GM12878 (cell line): ENCODE measurements around the gene RINL. TPM values are rescaled to one million over a fixed set of nuclear protein-coding genes. Genes with fewer than 3 reads are reported as not detected.

Experiments used
- ASH2L ChIP-seq: fragments of 300-600, 200-600 bp; sonication (generic); IDR thresholded peaks from 2 replicates; pipeline ENCODE4 v1.6.1; 2017; ENCODE audit warnings: low read depth, mild to moderate bottlenecking, borderline replicate concordance
- ATF2 ChIP-seq: IDR thresholded peaks from 2 replicates; pipeline ENCODE4 v1.6.1; 2012; ENCODE audit warnings: low read length, inconsistent platforms
- EGR1 ChIP-seq, 2 experiments: IDR thresholded peaks; 1 replicate in 1 of 2; 2 replicates in 1 of 2; pipeline ENCODE4 v1.6.1; 2011 to 2012; ENCODE audit warnings: low read depth in 2 of 2, low read length in 2 of 2, borderline replicate concordance in 1 of 2, mild to moderate bottlenecking in 1 of 2, moderate library complexity in 1 of 2
- EZH2 ChIP-seq: IDR thresholded peaks from 2 replicates; pipeline ENCODE4 v1.6.1; 2012; ENCODE audit warnings: low read depth, mild to moderate bottlenecking, control low read depth, inconsistent platforms, low read length, borderline replicate concordance; ENCODE audit not compliant: control insufficient read depth
- HCFC1 ChIP-seq: fragments of 150-350 bp; IDR thresholded peaks from 2 replicates; pipeline ENCODE4 v1.6.1; 2014; ENCODE audit warnings: low read length
- HSF1 ChIP-seq: fragments of 150-350 bp; IDR thresholded peaks from 2 replicates; pipeline ENCODE4 v1.6.1; 2014; ENCODE audit warnings: mild to moderate bottlenecking, low read depth, low read length
- IRF3 ChIP-seq: fragments of 450-650 bp; IDR thresholded peaks from 2 replicates; pipeline ENCODE4 v1.6.1; 2014; ENCODE audit warnings: mild to moderate bottlenecking
- MLLT1 ChIP-seq: fragments of 450-650 bp; IDR thresholded peaks from 2 replicates; pipeline ENCODE4 v1.6.1; 2016; ENCODE audit warnings: mild to moderate bottlenecking
- NFYA ChIP-seq: IDR thresholded peaks from 2 replicates; pipeline ENCODE4 v1.6.1; 2011; ENCODE audit warnings: low read depth, mild to moderate bottlenecking, low read length, improper control_type of control experiment, borderline replicate concordance
- NFYB ChIP-seq: IDR thresholded peaks from 2 replicates; pipeline ENCODE4 v1.6.1; 2011; ENCODE audit warnings: low read depth, mild to moderate bottlenecking, low read length, improper control_type of control experiment, moderate library complexity; ENCODE audit not compliant: insufficient read depth
- NR2C1 ChIP-seq: fragments of 450-650 bp; IDR thresholded peaks from 2 replicates; pipeline ENCODE4 v1.6.1; 2017; ENCODE audit warnings: antibody characterized with exemption, mild to moderate bottlenecking, moderate library complexity
- NRF1 ChIP-seq: conservative IDR thresholded peaks from 2 replicates; pipeline ENCODE4 v1.6.1; 2011; ENCODE audit warnings: mild to moderate bottlenecking, low read depth, low read length, improper control_type of control experiment
- PBX3 ChIP-seq: IDR thresholded peaks from 2 replicates; pipeline ENCODE4 v1.6.1; 2011; ENCODE audit warnings: mild to moderate bottlenecking, low read depth, low read length, moderate library complexity; ENCODE audit not compliant: insufficient replicate concordance
- RFX5 ChIP-seq: IDR thresholded peaks from 2 replicates; pipeline ENCODE4 v1.6.1; 2011; ENCODE audit warnings: low read depth, low read length, improper control_type of control experiment
- SUPT20H ChIP-seq: IDR thresholded peaks from 2 replicates; pipeline ENCODE4 v1.6.1; 2011; ENCODE audit warnings: low read depth, mild to moderate bottlenecking, low read length, moderate library complexity, borderline replicate concordance; ENCODE audit not compliant: control insufficient read depth
- TAF1 ChIP-seq: IDR thresholded peaks from 2 replicates; pipeline ENCODE4 v1.6.1; 2011; ENCODE audit warnings: mild to moderate bottlenecking, low read depth, low read length, borderline replicate concordance
- ZBTB11 ChIP-seq: fragments of 450-650 bp; formaldehyde crosslinking; IDR thresholded peaks from 2 replicates; pipeline ENCODE4 v1.5.0; 2022; ENCODE audit warnings: mild to moderate bottlenecking, missing genetic modification characterization
- ZNF274 ChIP-seq: IDR thresholded peaks from one replicate; pipeline ENCODE4 v1.8.0; 2011; ENCODE audit not compliant: insufficient read length, insufficient read depth
- polyA plus RNA-seq, 11 experiments: library from polyadenylated mRNA; depleted of rRNA in 4 of 11; unstranded in 6 of 11; stranded (reverse) in 5 of 11; fragments of >200 nt; fragmentation: Nextera tagmentation in 4 of 11; fragmentation: Illumina TruSeq in 1 of 11; extraction: Ambion mirVana in 4 of 11; extraction: Trizol in 1 of 11; gene quantifications; 1 replicate in 1 of 11; 2 replicates in 10 of 11; pipeline versions ENCODE4 v1.2.1 to v1.2.3, GENCODE V29; 2011 to 2016; ENCODE audit warnings: inconsistent platforms in 2 of 11, missing spikeins in 2 of 11, low read depth in 1 of 11
- total RNA-seq, 4 experiments: library from RNA; depleted of rRNA in 3 of 4; stranded (reverse); fragments of >200 nt in 3 of 4; fragmentation: Illumina TruSeq in 1 of 4; extraction: Trizol in 1 of 4; gene quantifications; 2 replicates each; pipeline versions ENCODE4 v1.2.1 to v1.2.3, GENCODE V29; 2013 to 2021

The RINL gene
- total and polyA plus RNA-seq, 10 of the 15 experiments (the other 5 are each of a cell fraction or from before 2014, with no cell fraction given), result 14.5 to 64.2 (median 47.6) TPM

GRCh38 chr19:38899447-38900201 is 21.5 kb upstream of the RINL start, which contains the start of the genes NFKBIB and SIRT2 (continued):
- TF ChIP-seq PBX3, result peak; percentile 29
- TF ChIP-seq IRF3, result peak; percentile 75
- no peak for TF ChIP-seq HSF1
- TF ChIP-seq HCFC1, result peak; percentile 99
- peak; percentile 80 for TF ChIP-seq NR2C1
- TF ChIP-seq EGR1 (IDR thresholded peaks at IDR 0.05; ENCODE audit: borderline replicate concordance in 1 of 2, low read depth in 2 of 2, low read length in 2 of 2), result no peak
- no peak for TF ChIP-seq ASH2L
- no peak for TF ChIP-seq ZNF274
- peak; percentile 97 for TF ChIP-seq NFYB
- TF ChIP-seq ZBTB11 (CRISPR knock-in tag), result no peak
- TF ChIP-seq EZH2, result no peak
- TF ChIP-seq NFYA, result peak; percentile 29; the same call in 1 of the 2 replicates
- peak; percentile 60 for TF ChIP-seq RFX5
- TF ChIP-seq ATF2, result no peak
- TF ChIP-seq SUPT20H, result no peak
- no peak for TF ChIP-seq TAF1
- TF ChIP-seq MLLT1, result no peak
- TF ChIP-seq NRF1, result 0 out of 2 replicates have a peak, but pooled peaks have one; percentile 18
